ENCODE data around the gene ATR.

The ATR gene

GRCh38 chr3:142578329-142579223 is at the start of gene ATR:
ATR (minus strand) TSS chr3:142578733; CDS start chr3:142578704, 29 bp downstream.
- Histone ChIP-seq H3K4me3 (replicated peaks; ENCODE audit: low read depth, low read length) (peak within 1 kb of the TSS; percentile 87), H3K27me3 (replicated peaks; ENCODE audit: control insufficient read depth, insufficient read depth, low read length) (no peaks in the 10 kb centered on the region), H3K36me3 (ENCODE audit: control insufficient read depth, insufficient read depth, low read length) (no peaks in the 10 kb centered on the region)
- TF ChIP-seq CTCF (IDR thresholded peaks at IDR 0.05; ENCODE audit: insufficient read depth, low read length, poor library complexity, severe bottlenecking): no peak
- peak; percentile 98 for DNase-seq (ENCODE audit: extremely low read depth, insufficient read length)

- TF ChIP-seq CTCF (IDR thresholded peaks at IDR 0.05; ENCODE audit: insufficient read depth, low read length, poor library complexity, severe bottlenecking): no peak
- Histone ChIP-seq H3K36me3 (ENCODE audit: control insufficient read depth, insufficient read depth, low read length) (no peaks in the 10 kb centered on the region), H3K27me3 (replicated peaks; ENCODE audit: control insufficient read depth, insufficient read depth, low read length) (no peaks in the 10 kb centered on the region), H3K4me3 (replicated peaks; ENCODE audit: low read depth, low read length) (no peak overlapping the region)
- no peak for DNase-seq (ENCODE audit: extremely low read depth, insufficient read length)
Observed at GRCh38 chr3:142626971-142627370, 48.4 kb upstream of the ATR start.

- Histone ChIP-seq H3K4me3 (replicated peaks; ENCODE audit: low read depth, low read length) (no peak overlapping the region), H3K27me3 (replicated peaks; ENCODE audit: control insufficient read depth, insufficient read depth, low read length) (no peaks in the 10 kb centered on the region), H3K36me3 (ENCODE audit: control insufficient read depth, insufficient read depth, low read length) (no peaks in the 10 kb centered on the region)
- DNase-seq (ENCODE audit: extremely low read depth, insufficient read length): no peak
- TF ChIP-seq CTCF (IDR thresholded peaks at IDR 0.05; ENCODE audit: insufficient read depth, low read length, poor library complexity, severe bottlenecking): no peak
Observed at GRCh38 chr3:142625153-142625440, 46.6 kb upstream of the ATR start.

GRCh38 chr3:142624341-142625152 is 46.0 kb upstream of the ATR start:
- no peaks in the 10 kb centered on the region for H3K27me3 ChIP-seq (replicated peaks; ENCODE audit: control insufficient read depth, insufficient read depth, low read length)
- no peak for TF ChIP-seq CTCF (IDR thresholded peaks at IDR 0.05; ENCODE audit: insufficient read depth, low read length, poor library complexity, severe bottlenecking)
- H3K36me3 ChIP-seq (ENCODE audit: control insufficient read depth, insufficient read depth, low read length): no peaks in the 10 kb centered on the region
- DNase-seq (ENCODE audit: extremely low read depth, insufficient read length): no peak
- H3K4me3 ChIP-seq (replicated peaks; ENCODE audit: low read depth, low read length): no peak overlapping the region

- no peaks in the 10 kb centered on the region for H3K36me3 ChIP-seq (ENCODE audit: control insufficient read depth, insufficient read depth, low read length)
- no peaks in the 10 kb centered on the region for H3K27me3 ChIP-seq (replicated peaks; ENCODE audit: control insufficient read depth, insufficient read depth, low read length)
- no peak for TF ChIP-seq CTCF (IDR thresholded peaks at IDR 0.05; ENCODE audit: insufficient read depth, low read length, poor library complexity, severe bottlenecking)
- H3K4me3 ChIP-seq (replicated peaks; ENCODE audit: low read depth, low read length): no peak overlapping the region
- no peak for DNase-seq (ENCODE audit: extremely low read depth, insufficient read length)
Observed at GRCh38 chr3:142623194-142623593, 44.7 kb upstream of the ATR start.
